DOHH2 (cell line): ENCODE measurements around the gene PBRM1.

ENCODE experiments used
- H3F3A ChIP-seq: fragments of 200-600 bp; sonication (generic), shearing (Covaris generic); 2 replicates; pipeline ENCODE4 v1.6.0; 2016; ENCODE audit warnings: antibody characterized with exemption, mild to moderate bottlenecking; ENCODE audit not compliant: control insufficient read depth, insufficient read depth
- H3K27ac ChIP-seq: fragments of 200-600 bp; sonication (generic); 2 replicates; pipeline ENCODE4 v1.5.1; 2014; ENCODE audit warnings: low read depth, mild to moderate bottlenecking, low read length, moderate library complexity
- H3K27me3 ChIP-seq: fragments of 200-600 bp; sonication (generic); 2 replicates; pipeline ENCODE4 v1.6.1; 2014; ENCODE audit warnings: mild to moderate bottlenecking, low read length, mixed read lengths; ENCODE audit not compliant: control insufficient read depth
- H3K36me3 ChIP-seq: fragments of 200-600 bp; sonication (generic); 2 replicates; pipeline ENCODE4 v1.6.1; 2014; ENCODE audit warnings: mild to moderate bottlenecking, low read length, moderate library complexity, mixed read lengths; ENCODE audit not compliant: control insufficient read depth
- H3K4me1 ChIP-seq: fragments of 200-600 bp; sonication (generic); 2 replicates; pipeline ENCODE4 v1.6.1; 2014; ENCODE audit warnings: mild to moderate bottlenecking, low read length, mixed read lengths; ENCODE audit not compliant: control insufficient read depth
- H3K4me2 ChIP-seq: fragments of 200-600 bp; sonication (generic); 2 replicates; pipeline ENCODE4 v1.6.0; 2014; ENCODE audit warnings: mild to moderate bottlenecking, low read length, moderate library complexity
- H3K4me3 ChIP-seq: fragments of 200-600 bp; sonication (generic); 2 replicates; pipeline ENCODE4 v1.5.1; 2014; ENCODE audit warnings: mild to moderate bottlenecking, low read length, mixed read lengths
- H3K79me2 ChIP-seq: fragments of 200-600 bp; sonication (generic); 2 replicates; pipeline ENCODE4 v1.6.1; 2014; ENCODE audit warnings: mild to moderate bottlenecking, low read length, mixed read lengths; ENCODE audit not compliant: control insufficient read depth
- H3K9me2 ChIP-seq: fragments of 200-600 bp; sonication (generic); replicated peaks from 2 replicates; pipeline ENCODE4 v1.6.1; 2014; ENCODE audit warnings: mild to moderate bottlenecking, low read length, mixed read lengths; ENCODE audit not compliant: control insufficient read depth
- H3K9me3 ChIP-seq: fragments of 200-600 bp; sonication (generic); 2 replicates; pipeline ENCODE4 v1.6.1; 2014; ENCODE audit warnings: antibody characterized with exemption, low read length, mixed read lengths; ENCODE audit not compliant: control insufficient read depth, insufficient read depth
- H4K20me1 ChIP-seq: fragments of 200-600 bp; sonication (generic); 2 replicates; pipeline ENCODE4 v1.6.0; 2014; ENCODE audit warnings: low read depth, mild to moderate bottlenecking, antibody characterized with exemption, low read length, moderate library complexity; ENCODE audit not compliant: control insufficient read depth, insufficient read depth
- EZH2phosphoT487 ChIP-seq: fragments of 200-600 bp; sonication (generic); IDR thresholded peaks from 2 replicates; pipeline ENCODE4 v1.6.1; 2017; ENCODE audit warnings: borderline replicate concordance, mild to moderate bottlenecking, antibody characterized with exemption, low read length, moderate library complexity, mixed read lengths
- TF ChIP-seq, protein P1 (sequence below): fragments of 200-600 bp; sonication (generic); IDR thresholded peaks from one replicate; pipeline ENCODE4 v1.5.1; 2014; ENCODE audit warnings: antibody characterized with exemption, mild to moderate bottlenecking, low read depth, low read length; ENCODE audit not compliant: poor library complexity, severe bottlenecking

Gene PBRM1

DNA sequence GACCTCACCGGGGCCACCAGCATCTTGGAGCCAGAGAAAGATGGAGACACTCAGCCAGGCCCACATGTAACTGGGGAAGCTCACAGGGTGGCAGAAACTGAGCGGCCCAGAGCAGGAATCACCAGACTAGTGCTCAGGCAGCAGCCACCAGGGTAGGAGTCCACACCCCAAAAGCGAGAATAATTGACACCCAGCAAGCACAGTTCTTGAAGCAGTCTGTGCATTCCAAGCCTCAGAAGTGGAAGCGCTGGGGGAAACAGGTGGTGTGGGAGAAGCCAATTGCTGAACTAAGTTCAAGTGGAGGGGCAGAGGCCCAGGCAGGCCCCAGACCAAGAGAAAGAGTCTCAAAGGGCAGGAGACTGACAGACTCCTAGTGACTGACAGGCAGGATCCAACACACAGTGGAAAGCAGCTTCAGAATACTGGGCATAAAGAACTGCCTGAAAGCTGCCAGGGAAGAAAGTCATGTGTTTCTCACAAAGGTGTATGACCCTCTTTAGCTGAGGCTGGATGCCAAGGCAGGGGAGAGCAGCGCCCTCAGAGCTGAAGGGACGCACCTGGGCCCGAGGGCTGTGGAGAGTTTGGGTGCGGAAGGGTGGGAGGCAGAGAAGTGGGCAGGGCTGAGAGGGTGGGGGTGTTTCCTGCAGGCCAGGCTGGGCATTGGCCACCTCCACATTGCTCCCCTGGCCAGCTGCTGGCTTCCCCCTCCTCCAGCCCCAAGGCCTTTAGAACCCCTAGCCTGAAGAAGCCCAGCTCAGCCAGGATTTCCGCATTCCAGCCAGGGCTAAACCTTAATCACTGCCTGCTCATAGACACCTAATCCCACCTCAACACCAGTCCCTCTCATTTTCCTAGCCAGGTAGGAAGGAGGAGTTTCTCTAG is 159.8 kb downstream of the PBRM1 start:
- no peaks in the 10 kb centered on the region for H3K9me3 ChIP-seq
- no peak overlapping the region for H3K4me2 ChIP-seq
- no peaks in the 10 kb centered on the region for H4K20me1 ChIP-seq

DNA sequence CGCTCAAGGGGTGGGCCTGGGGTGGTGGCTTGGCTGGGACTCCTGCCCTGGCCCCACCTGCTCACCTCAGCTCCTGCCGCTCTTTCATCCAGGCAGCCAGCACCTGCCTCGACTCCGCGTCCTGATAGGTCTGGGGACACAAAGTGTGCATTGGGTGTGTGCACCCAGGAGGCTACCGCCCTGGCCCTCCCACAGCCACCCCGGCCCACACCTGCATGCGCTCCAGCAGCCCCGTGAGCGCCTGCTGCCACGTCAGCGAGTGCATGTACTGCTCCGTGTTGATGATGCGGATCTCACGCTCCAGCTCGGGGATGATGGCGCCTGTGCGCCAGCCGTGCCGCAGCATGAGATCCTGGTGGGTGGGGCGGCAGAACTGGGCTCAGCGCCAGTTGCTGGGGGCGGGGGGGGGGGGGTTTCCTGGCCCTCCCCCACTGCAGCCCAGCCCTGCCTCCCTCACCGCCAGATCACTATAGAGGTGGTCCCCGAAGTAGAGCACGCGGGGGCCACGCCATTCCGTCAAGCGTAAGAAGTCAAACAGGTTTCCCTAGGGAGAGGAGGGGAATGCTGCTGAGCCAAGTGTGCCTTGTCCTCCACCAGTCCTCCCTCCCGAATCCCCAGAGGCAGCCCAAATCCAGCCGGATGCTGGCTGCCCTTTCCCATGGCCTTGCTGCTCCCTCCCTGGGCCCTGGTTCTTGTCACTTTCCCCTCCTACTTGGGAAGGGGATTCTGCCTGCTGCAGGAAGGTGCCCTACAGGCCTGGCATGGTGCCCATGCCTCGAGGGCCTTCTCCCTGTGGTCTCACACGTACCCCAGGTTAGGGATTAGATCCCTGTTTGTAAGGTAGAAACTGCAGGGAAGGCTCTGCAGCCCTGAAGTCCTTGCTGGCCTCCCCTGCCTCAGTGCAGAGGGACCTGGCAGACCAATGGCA is 160.7 kb downstream of the PBRM1 start:
- no peaks in the 10 kb centered on the region for H3F3A ChIP-seq
- no peaks in the 10 kb centered on the region for H3K4me1 ChIP-seq
- no peaks in the 10 kb centered on the region for H3K27me3 ChIP-seq
- peaks cover 49% of the 10 kb centered on the region for H3K36me3 ChIP-seq
- peaks cover 2% of the 10 kb centered on the region for H3K79me2 ChIP-seq
- no peak overlapping the region for H3K4me3 ChIP-seq
- no peak overlapping the region for H3K4me2 ChIP-seq
- H3K27ac ChIP-seq: no peak overlapping the region
- H3K9me2 ChIP-seq: no peaks in the 10 kb centered on the region
- no peaks in the 10 kb centered on the region for H3K9me3 ChIP-seq
- TF ChIP-seq EZH2phosphoT487: no peak
- TF ChIP-seq, protein P1, sequence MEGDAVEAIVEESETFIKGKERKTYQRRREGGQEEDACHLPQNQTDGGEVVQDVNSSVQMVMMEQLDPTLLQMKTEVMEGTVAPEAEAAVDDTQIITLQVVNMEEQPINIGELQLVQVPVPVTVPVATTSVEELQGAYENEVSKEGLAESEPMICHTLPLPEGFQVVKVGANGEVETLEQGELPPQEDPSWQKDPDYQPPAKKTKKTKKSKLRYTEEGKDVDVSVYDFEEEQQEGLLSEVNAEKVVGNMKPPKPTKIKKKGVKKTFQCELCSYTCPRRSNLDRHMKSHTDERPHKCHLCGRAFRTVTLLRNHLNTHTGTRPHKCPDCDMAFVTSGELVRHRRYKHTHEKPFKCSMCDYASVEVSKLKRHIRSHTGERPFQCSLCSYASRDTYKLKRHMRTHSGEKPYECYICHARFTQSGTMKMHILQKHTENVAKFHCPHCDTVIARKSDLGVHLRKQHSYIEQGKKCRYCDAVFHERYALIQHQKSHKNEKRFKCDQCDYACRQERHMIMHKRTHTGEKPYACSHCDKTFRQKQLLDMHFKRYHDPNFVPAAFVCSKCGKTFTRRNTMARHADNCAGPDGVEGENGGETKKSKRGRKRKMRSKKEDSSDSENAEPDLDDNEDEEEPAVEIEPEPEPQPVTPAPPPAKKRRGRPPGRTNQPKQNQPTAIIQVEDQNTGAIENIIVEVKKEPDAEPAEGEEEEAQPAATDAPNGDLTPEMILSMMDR: no peak
- no peaks in the 10 kb centered on the region for H4K20me1 ChIP-seq

More for the DNA sequence above, 159.8 kb downstream of the PBRM1 start:
- Histone ChIP-seq H3K79me2 (peaks cover 11% of the 10 kb centered on the region), H3F3A (no peaks in the 10 kb centered on the region), H3K27ac (no peak overlapping the region), H3K9me2 (no peaks in the 10 kb centered on the region), H3K4me3 (no peak overlapping the region), H3K27me3 (no peaks in the 10 kb centered on the region), H3K4me1 (no peaks in the 10 kb centered on the region), H3K36me3 (peaks cover 49% of the 10 kb centered on the region)
- TF ChIP-seq EZH2phosphoT487: no peak
- TF ChIP-seq, protein P1: no peak

DNA sequence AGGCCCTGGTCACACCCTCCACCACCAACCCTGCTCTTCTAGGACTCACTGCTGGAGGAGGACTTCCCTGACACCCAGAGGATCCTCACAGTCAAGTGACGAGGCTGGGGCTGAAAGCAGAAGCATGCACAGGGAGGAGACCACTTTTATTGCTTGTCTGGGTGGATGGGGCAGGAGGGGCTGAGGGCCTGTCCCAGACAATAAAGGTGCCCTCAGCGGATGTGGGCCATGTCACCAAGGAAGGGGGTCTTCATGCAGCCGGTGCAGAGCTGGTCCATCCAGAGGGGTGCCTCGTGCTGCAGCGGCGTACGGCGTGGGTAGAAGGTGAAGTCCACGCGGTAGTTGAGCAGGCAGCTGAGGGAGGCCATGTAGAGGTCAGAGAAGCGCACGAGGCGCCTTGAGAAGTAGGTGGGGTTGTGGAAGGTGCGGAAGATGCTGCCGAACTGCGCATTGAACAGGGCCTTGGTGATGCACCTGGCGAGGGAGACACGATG is 161.4 kb downstream of the PBRM1 start:
- no peaks in the 10 kb centered on the region for H3K9me2 ChIP-seq
- H3K4me1 ChIP-seq: no peaks in the 10 kb centered on the region
- no peaks in the 10 kb centered on the region for H4K20me1 ChIP-seq
- TF ChIP-seq, protein P1: no peak
- TF ChIP-seq EZH2phosphoT487: no peak
- H3K4me3 ChIP-seq: no peak overlapping the region
- H3K27me3 ChIP-seq: no peaks in the 10 kb centered on the region
- peaks cover 43% of the 10 kb centered on the region for H3K36me3 ChIP-seq
- no peak overlapping the region for H3K27ac ChIP-seq
- H3K4me2 ChIP-seq: no peak overlapping the region
- H3F3A ChIP-seq: no peaks in the 10 kb centered on the region
- H3K79me2 ChIP-seq: no peaks in the 10 kb centered on the region
- no peaks in the 10 kb centered on the region for H3K9me3 ChIP-seq
